GM12891 (cell line): ENCODE data around the gene LRMDA.

Experiments
- PAX5 ChIP-seq: IDR thresholded peaks from 2 replicates; pipeline ENCODE4 v1.6.1; 2011; ENCODE audit warnings: low read length, moderate library complexity, mild to moderate bottlenecking; ENCODE audit not compliant: insufficient read depth, severe bottlenecking
- POLR2A ChIP-seq: IDR thresholded peaks from 2 replicates; pipeline ENCODE4 v1.6.1; 2011; ENCODE audit warnings: low read depth, low read length, control low read depth
- POLR2AphosphoS5 ChIP-seq: IDR thresholded peaks from 2 replicates; pipeline ENCODE4 v1.6.1; 2011; ENCODE audit warnings: low read depth, low read length, control low read depth

DNA sequence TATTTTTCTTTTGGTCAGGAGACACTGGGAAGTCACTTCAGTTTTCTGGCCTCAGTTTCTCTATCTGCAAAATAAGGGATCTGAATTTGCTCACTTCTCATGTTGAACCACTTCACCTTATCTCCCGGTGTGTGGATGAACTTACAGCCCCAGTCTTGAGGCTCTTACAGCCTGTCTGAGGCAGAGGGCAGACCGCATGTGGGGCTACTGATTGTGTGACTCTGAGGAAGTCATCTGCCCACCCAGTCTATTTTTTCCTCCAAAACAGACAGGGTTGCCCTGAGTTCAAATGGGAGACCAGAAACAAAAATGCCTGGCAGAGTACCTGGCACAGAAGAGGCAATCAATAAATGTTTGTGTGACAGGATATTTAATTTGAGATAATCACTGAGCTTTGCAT lies 78.3 kb downstream of the LRMDA start:
- TF ChIP-seq POLR2A, result no peak
- TF ChIP-seq POLR2AphosphoS5, result no peak
- no peak for TF ChIP-seq PAX5
